ENCODE results near the gene PMPCA. TPM values are rescaled to one million over a fixed set of nuclear protein-coding genes. Genes with fewer than 3 reads are reported as not detected.
A peak's percentile ranks its signal among the peaks of the same experiment; 100 is the strongest.

The PMPCA gene
- total RNA-seq, 1 experiment from 2014 or later = 54.9 TPM

DNA sequence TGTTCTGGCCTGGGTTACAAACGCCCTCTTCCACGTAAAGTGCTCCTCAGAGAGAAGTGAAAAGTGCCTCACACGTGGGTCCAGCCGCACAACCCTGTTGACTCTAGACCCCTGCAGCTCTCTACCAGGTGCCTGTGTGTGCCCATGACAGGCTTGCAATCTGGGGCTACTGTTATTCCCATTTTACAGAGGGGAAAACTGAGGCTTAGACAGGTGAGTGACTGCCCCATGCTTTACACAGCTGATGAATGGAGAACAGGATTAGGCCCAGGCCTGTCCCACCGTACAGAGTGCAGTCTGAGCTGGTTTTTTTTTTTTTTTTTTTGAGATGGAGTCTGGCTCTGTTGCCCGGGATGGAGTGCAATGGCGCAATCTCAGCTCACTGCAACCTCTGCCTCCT, 35.3 kb downstream of the PMPCA start:
- POLR2A ChIA-PET (ENCODE audit: unreplicated experiment) = no interaction called here
- no TSS peak for BruUV-seq (replicated peaks)
- Histone ChIP-seq H2AFZ (ENCODE audit: low read length) (no peak overlapping the region), H3K9me2 (replicated peaks; ENCODE audit: low read length) (no peaks in the 10 kb centered on the region), H3K4me1 (ENCODE audit: insufficient read depth, low read length) (no peaks in the 10 kb centered on the region), H3K79me2 (ENCODE audit: low read length) (no peaks in the 10 kb centered on the region), H3K27me3 (ENCODE audit: low read length) (no peaks in the 10 kb centered on the region), H3K9ac (ENCODE audit: low read length) (no peak overlapping the region), H3K27ac (ENCODE audit: low read length) (no peak overlapping the region), H3K36me3 (ENCODE audit: low read depth, low read length) (peaks cover 8% of the 10 kb centered on the region; the same call in 1 of the 2 replicates), H3F3A (ENCODE audit: low read length, unreplicated experiment) (no peaks in the 10 kb centered on the region), H3K4me3 (ENCODE audit: low read length) (no peak overlapping the region), H3K9me3 (ENCODE audit: low read length) (no peaks in the 10 kb centered on the region), H4K20me1 (ENCODE audit: low read length) (no peaks in the 10 kb centered on the region), H3K4me2 (ENCODE audit: low read length) (no peak overlapping the region)
- DNase-seq (no peak), ATAC-seq (no peak)
- CTCF ChIA-PET = no interaction called here
- TF ChIP-seq EZH2 (IDR thresholded peaks at IDR 0.05; ENCODE audit: low read length, unreplicated experiment) = no peak
- intact Hi-C loops (cut with micrococcal nuclease) = no loop called here

DNA sequence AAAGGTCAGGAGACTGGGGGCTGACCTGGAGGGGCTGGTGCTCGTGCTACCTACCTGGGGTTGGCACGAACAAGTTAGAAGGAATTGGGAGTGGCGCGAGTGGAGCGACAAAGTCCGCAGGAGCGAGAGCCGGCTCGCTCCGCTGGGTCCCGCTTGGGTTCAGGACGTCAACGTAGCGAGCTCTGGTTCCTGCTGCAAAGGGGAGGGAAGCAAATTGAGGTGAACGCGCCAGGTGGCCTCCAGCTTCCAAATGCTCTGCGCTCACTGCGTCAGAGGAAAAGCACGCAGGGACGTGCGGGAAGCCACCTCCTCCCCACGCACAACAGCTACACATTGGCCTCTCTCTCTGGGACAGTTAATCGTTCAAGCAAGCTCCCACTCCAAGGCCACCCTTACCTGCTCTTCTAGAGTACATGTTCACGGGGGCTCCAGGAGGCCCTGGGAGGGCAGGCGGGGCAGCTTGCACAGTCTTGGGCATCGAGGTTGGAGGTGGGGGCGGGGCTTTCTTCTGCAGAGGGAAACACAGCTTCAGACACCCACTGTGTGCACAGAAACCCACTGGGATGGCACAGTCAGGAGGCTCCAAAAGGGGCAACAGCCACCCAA, 36.8 kb downstream of the PMPCA start:
- Histone ChIP-seq H4K20me1 (ENCODE audit: low read length) (no peaks in the 10 kb centered on the region), H3K79me2 (ENCODE audit: low read length) (no peaks in the 10 kb centered on the region), H3K4me2 (ENCODE audit: low read length) (no peak overlapping the region), H3K36me3 (ENCODE audit: low read depth, low read length) (peaks cover 8% of the 10 kb centered on the region; the same call in 1 of the 2 replicates), H3K4me3 (ENCODE audit: low read length) (no peak overlapping the region), H3K9me3 (ENCODE audit: low read length) (no peaks in the 10 kb centered on the region), H3K9me2 (replicated peaks; ENCODE audit: low read length) (no peaks in the 10 kb centered on the region), H3K27me3 (ENCODE audit: low read length) (no peaks in the 10 kb centered on the region), H3K9ac (ENCODE audit: low read length) (no peak overlapping the region), H3F3A (ENCODE audit: low read length, unreplicated experiment) (no peaks in the 10 kb centered on the region), H2AFZ (ENCODE audit: low read length) (no peak overlapping the region), H3K27ac (ENCODE audit: low read length) (no peak overlapping the region), H3K4me1 (ENCODE audit: insufficient read depth, low read length) (no peaks in the 10 kb centered on the region)
- TF ChIP-seq EZH2 (IDR thresholded peaks at IDR 0.05; ENCODE audit: low read length, unreplicated experiment) (no peak), EZH2phosphoT487 (IDR thresholded peaks at IDR 0.05; ENCODE audit: borderline replicate concordance, low read length) (no peak), CTCF (conservative IDR thresholded peaks at IDR 0.05; ENCODE audit: low read depth, low read length) (no peak)
- BruUV-seq (replicated peaks) = TSS peak; percentile 14
- POLR2A ChIA-PET (ENCODE audit: unreplicated experiment) = no interaction called here
- CTCF ChIA-PET = no interaction called here
- intact Hi-C loops (cut with micrococcal nuclease) = no loop called here
- DNase-seq = no peak
- ATAC-seq = no peak

DNA sequence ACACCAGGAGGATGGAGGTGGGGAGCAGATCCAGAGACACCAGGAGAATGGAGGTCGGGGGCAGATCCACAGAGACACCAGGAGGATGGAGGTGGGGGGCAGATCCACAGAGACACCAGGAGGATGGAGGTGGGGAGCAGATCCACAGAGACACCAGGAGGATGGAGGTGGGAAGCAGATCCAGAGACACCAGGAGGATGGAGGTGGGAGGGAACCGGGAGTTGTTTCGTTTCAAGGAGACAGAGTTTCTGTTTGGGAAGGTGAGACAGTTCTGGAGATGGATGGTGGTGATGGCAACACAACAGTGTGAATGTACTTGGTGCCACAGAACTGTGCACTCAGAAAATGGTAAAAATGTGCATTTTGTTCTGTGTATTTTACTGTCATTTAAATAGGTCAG, 38.2 kb downstream of the PMPCA start:
- intact Hi-C loops (cut with micrococcal nuclease) = no loop called here
- Histone ChIP-seq H3K79me2 (ENCODE audit: low read length) (no peaks in the 10 kb centered on the region), H3K9ac (ENCODE audit: low read length) (no peak overlapping the region), H4K20me1 (ENCODE audit: low read length) (no peaks in the 10 kb centered on the region), H3K4me3 (ENCODE audit: low read length) (no peak overlapping the region), H3K4me1 (ENCODE audit: insufficient read depth, low read length) (no peaks in the 10 kb centered on the region), H3F3A (ENCODE audit: low read length, unreplicated experiment) (no peaks in the 10 kb centered on the region), H3K36me3 (ENCODE audit: low read depth, low read length) (peaks cover 10% of the 10 kb centered on the region; the same call in 1 of the 2 replicates), H3K27me3 (ENCODE audit: low read length) (no peaks in the 10 kb centered on the region), H3K27ac (ENCODE audit: low read length) (no peak overlapping the region), H3K9me3 (ENCODE audit: low read length) (no peaks in the 10 kb centered on the region), H3K9me2 (replicated peaks; ENCODE audit: low read length) (no peaks in the 10 kb centered on the region), H2AFZ (ENCODE audit: low read length) (no peak overlapping the region), H3K4me2 (ENCODE audit: low read length) (no peak overlapping the region)
- no peak for ATAC-seq
- TF ChIP-seq EZH2phosphoT487 (IDR thresholded peaks at IDR 0.05; ENCODE audit: borderline replicate concordance, low read length) = no peak
- no peak for TF ChIP-seq EZH2 (IDR thresholded peaks at IDR 0.05; ENCODE audit: low read length, unreplicated experiment)
- TF ChIP-seq CTCF (conservative IDR thresholded peaks at IDR 0.05; ENCODE audit: low read depth, low read length) = no peak
- CTCF ChIA-PET = no interaction called here
- DNase-seq = no peak
- no TSS peak for BruUV-seq (replicated peaks)
- POLR2A ChIA-PET (ENCODE audit: unreplicated experiment) = interaction anchor here (0.6 kb wide), 1 partner anchor 63 kb away, joined by 4 read pairs; no protein-coding TSS in a partner anchor
